ENCODE measurements around the gene VAV2.
A peak's percentile ranks its signal among the peaks of the same experiment; 100 is the strongest.

The VAV2 gene

GRCh38 chr9:133997584-133997983 is 5.5 kb upstream of the VAV2 start:
- TF ChIP-seq CTCF (IDR thresholded peaks at IDR 0.05; ENCODE audit: extremely low read depth, insufficient read depth, missing control alignments), result no peak
- in situ Hi-C loops (cut with MboI; ENCODE audit: low pct_unique_long_range_greater_than_20kb, low sequenced_read_pairs, unreplicated experiment), result loop anchor here (10.0 kb wide), 1 partner anchor 213 kb away; no protein-coding TSS in a partner anchor
- no peak for DNase-seq (ENCODE audit: low spot score)

- TF ChIP-seq CTCF (IDR thresholded peaks at IDR 0.05; ENCODE audit: extremely low read depth, insufficient read depth, missing control alignments), result no peak
- in situ Hi-C loops (cut with MboI; ENCODE audit: low pct_unique_long_range_greater_than_20kb, low sequenced_read_pairs, unreplicated experiment), result loop anchor here (10.0 kb wide), 1 partner anchor 212 kb away; no protein-coding TSS in a partner anchor
- DNase-seq (ENCODE audit: low spot score), result no peak
Observed at GRCh38 chr9:133996531-133997520, 4.7 kb upstream of the VAV2 start.

- DNase-seq (ENCODE audit: low spot score), result no peak
- in situ Hi-C loops (cut with MboI; ENCODE audit: low pct_unique_long_range_greater_than_20kb, low sequenced_read_pairs, unreplicated experiment), result loop anchor here (10.0 kb wide), 1 partner anchor 210 kb away; no protein-coding TSS in a partner anchor
- TF ChIP-seq CTCF (IDR thresholded peaks at IDR 0.05; ENCODE audit: extremely low read depth, insufficient read depth, missing control alignments), result peak; percentile 41
Observed at GRCh38 chr9:133995012-133995896, 3.1 kb upstream of the VAV2 start.

GRCh38 chr9:133994353-133995011 is 2.4 kb upstream of the VAV2 start:
- DNase-seq (ENCODE audit: low spot score), result peak; percentile 87
- peak; percentile 97 for TF ChIP-seq CTCF (IDR thresholded peaks at IDR 0.05; ENCODE audit: extremely low read depth, insufficient read depth, missing control alignments)
- in situ Hi-C loops (cut with MboI; ENCODE audit: low pct_unique_long_range_greater_than_20kb, low sequenced_read_pairs, unreplicated experiment), result loop anchor here (10.0 kb wide), 1 partner anchor 210 kb away; no protein-coding TSS in a partner anchor

- in situ Hi-C loops (cut with MboI; ENCODE audit: low pct_unique_long_range_greater_than_20kb, low sequenced_read_pairs, unreplicated experiment), result loop anchor here (10.0 kb wide), 1 partner anchor 209 kb away; no protein-coding TSS in a partner anchor
- DNase-seq (ENCODE audit: low spot score), result no peak
- TF ChIP-seq CTCF (IDR thresholded peaks at IDR 0.05; ENCODE audit: extremely low read depth, insufficient read depth, missing control alignments), result no peak
Observed at GRCh38 chr9:133993635-133994253, 1.6 kb upstream of the VAV2 start.

Measured in GM13977 (cell line).